HepG2 (cell line): Measurements from ENCODE around the gene CPSF4. TPM values are rescaled to one million over a fixed set of nuclear protein-coding genes. Genes with fewer than 3 reads are reported as not detected.
A peak's percentile ranks its signal among the peaks of the same experiment; 100 is the strongest.

Experiments used
- NCOR1 ChIP-seq: fragments of 200-600 bp; sonication (generic); IDR thresholded peaks from 2 replicates; pipeline ENCODE4 v1.7.0; 2017; ENCODE audit warnings: antibody characterized with exemption, low read length, borderline replicate concordance
- SALL1 ChIP-seq: sonication (generic); formaldehyde crosslinking; IDR thresholded peaks from 2 replicates; pipeline ENCODE4 v1.8.0; 2022; ENCODE audit warnings: mild to moderate bottlenecking, missing genetic modification reagents
- ZMYM4 ChIP-seq: sonication (generic); formaldehyde crosslinking; IDR thresholded peaks from 2 replicates; pipeline ENCODE4 v1.8.1; 2023; ENCODE audit warnings: mild to moderate bottlenecking, missing genetic modification reagents
- ZNF350 ChIP-seq: sonication (generic); formaldehyde crosslinking; IDR thresholded peaks from 2 replicates; pipeline ENCODE4 v1.4.0; 2020; ENCODE audit warnings: mild to moderate bottlenecking, low read depth, missing genetic modification reagents, borderline replicate concordance
- ZNF777 ChIP-seq: sonication (generic); formaldehyde crosslinking; IDR thresholded peaks from 2 replicates; pipeline ENCODE4 v1.4.0; 2020; ENCODE audit warnings: missing genetic modification reagents
- polyA plus RNA-seq, 8 experiments: library from polyadenylated mRNA; depleted of rRNA in 3 of 8; stranded (reverse) in 7 of 8; unstranded in 1 of 8; fragments of >200 nt; fragmentation: Illumina TruSeq in 4 of 8; extraction: Trizol in 4 of 8; gene quantifications; 2 replicates each; pipeline versions ENCODE4 v1.2.1 to v1.2.3, GENCODE V29; 2011 to 2016; ENCODE audit warnings: low read depth in 4 of 8, missing spikeins in 1 of 8, mixed read lengths in 1 of 8; ENCODE audit not compliant: insufficient read depth in 1 of 8
- total RNA-seq, 5 experiments: library from RNA; depleted of rRNA; stranded (reverse); fragments of >200 nt; fragmentation: Illumina TruSeq; extraction: Trizol; gene quantifications; 2 replicates each; pipeline ENCODE4 v1.2.3, GENCODE V29; 2016; ENCODE audit warnings: low read depth in 1 of 5
- TF ChIP-seq, protein P1 (sequence below), 2 experiments: sonication (generic) in 1 of 2; formaldehyde crosslinking in 1 of 2; IDR thresholded peaks; 2 replicates each; pipeline versions ENCODE4 v1.4.0 to v1.6.1; 2016 to 2020; ENCODE audit warnings: borderline replicate concordance in 1 of 2, low read depth in 1 of 2, mild to moderate bottlenecking in 1 of 2, missing genetic modification reagents in 1 of 2
- TF ChIP-seq, protein P2 (sequence below): sonication (generic); formaldehyde crosslinking; IDR thresholded peaks from 2 replicates; pipeline ENCODE4 v1.5.0; 2020; ENCODE audit warnings: mild to moderate bottlenecking, missing genetic modification reagents, borderline replicate concordance
- TF ChIP-seq, protein P3 (sequence below): sonication (generic); formaldehyde crosslinking; IDR thresholded peaks from 2 replicates; pipeline ENCODE4 v1.4.0; 2020; ENCODE audit warnings: missing genetic modification reagents
- TF ChIP-seq, protein P4 (sequence below): IDR thresholded peaks from 2 replicates; pipeline ENCODE4 v1.6.1; 2016; ENCODE audit warnings: low read depth, control low read depth

The CPSF4 gene
- total and polyA plus RNA-seq, 2 of the 13 experiments (the other 11 are each of a cell fraction or from before 2014, with no cell fraction given), result 34.1 to 49.6 TPM

DNA sequence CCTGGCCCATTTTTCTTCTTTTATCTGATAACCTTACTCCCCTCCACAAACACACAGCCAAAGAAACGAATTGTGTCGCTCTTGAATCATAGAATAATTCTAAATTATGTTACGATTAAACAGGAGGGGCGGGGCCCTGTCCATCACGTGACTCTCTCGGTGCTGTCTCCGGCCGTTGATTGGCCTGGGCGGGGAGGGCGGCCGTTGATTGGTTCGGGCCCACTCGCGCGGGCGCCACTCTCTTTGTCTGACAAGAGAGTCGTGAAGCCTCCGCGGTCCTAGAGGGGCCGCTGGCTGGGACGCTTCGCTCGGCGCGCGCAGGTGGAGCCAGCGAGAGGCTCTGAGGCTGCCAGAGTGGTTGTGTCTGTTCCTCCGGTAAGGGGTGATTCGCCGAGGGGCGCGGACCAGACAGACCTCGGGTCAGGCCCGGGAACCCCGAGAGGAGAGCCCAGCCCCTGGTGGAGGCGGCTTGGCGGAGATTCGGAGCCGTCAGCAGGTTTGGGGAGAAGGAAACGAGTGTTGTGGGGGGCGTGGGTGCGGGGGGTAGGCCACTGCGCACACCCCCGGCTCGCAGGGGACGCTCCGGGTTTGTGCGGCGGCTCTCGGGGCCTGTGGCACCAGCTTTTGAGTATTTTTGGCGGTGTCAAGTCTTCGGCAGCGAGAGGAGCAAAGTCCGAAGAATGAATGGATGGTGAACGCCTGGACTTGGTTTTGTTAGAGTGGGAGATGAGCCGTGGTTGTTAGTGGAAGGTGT lies 34.0 kb downstream of the CPSF4 start, which contains the start of gene ZNF789 (continued):
- TF ChIP-seq, protein P1, sequence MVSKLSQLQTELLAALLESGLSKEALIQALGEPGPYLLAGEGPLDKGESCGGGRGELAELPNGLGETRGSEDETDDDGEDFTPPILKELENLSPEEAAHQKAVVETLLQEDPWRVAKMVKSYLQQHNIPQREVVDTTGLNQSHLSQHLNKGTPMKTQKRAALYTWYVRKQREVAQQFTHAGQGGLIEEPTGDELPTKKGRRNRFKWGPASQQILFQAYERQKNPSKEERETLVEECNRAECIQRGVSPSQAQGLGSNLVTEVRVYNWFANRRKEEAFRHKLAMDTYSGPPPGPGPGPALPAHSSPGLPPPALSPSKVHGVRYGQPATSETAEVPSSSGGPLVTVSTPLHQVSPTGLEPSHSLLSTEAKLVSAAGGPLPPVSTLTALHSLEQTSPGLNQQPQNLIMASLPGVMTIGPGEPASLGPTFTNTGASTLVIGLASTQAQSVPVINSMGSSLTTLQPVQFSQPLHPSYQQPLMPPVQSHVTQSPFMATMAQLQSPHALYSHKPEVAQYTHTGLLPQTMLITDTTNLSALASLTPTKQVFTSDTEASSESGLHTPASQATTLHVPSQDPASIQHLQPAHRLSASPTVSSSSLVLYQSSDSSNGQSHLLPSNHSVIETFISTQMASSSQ (IDR thresholded peaks at IDR 0.05; ENCODE audit: low read depth), result no peak
- TF ChIP-seq, protein P1 (CRISPR knock-in tag; IDR thresholded peaks at IDR 0.05; ENCODE audit: borderline replicate concordance), result peak; percentile 65; the same call in 1 of the 2 replicates
- TF ChIP-seq NCOR1 (0 out of 2 replicates have a peak, but pooled peaks have one; percentile 35), SALL1 (CRISPR knock-in tag) (peak; percentile 80), ZNF777 (CRISPR knock-in tag) (no peak), ZMYM4 (CRISPR knock-in tag) (peak; percentile 81), ZNF350 (peak; percentile 73; the same call in 1 of the 2 replicates)
- TF ChIP-seq, protein P2, sequence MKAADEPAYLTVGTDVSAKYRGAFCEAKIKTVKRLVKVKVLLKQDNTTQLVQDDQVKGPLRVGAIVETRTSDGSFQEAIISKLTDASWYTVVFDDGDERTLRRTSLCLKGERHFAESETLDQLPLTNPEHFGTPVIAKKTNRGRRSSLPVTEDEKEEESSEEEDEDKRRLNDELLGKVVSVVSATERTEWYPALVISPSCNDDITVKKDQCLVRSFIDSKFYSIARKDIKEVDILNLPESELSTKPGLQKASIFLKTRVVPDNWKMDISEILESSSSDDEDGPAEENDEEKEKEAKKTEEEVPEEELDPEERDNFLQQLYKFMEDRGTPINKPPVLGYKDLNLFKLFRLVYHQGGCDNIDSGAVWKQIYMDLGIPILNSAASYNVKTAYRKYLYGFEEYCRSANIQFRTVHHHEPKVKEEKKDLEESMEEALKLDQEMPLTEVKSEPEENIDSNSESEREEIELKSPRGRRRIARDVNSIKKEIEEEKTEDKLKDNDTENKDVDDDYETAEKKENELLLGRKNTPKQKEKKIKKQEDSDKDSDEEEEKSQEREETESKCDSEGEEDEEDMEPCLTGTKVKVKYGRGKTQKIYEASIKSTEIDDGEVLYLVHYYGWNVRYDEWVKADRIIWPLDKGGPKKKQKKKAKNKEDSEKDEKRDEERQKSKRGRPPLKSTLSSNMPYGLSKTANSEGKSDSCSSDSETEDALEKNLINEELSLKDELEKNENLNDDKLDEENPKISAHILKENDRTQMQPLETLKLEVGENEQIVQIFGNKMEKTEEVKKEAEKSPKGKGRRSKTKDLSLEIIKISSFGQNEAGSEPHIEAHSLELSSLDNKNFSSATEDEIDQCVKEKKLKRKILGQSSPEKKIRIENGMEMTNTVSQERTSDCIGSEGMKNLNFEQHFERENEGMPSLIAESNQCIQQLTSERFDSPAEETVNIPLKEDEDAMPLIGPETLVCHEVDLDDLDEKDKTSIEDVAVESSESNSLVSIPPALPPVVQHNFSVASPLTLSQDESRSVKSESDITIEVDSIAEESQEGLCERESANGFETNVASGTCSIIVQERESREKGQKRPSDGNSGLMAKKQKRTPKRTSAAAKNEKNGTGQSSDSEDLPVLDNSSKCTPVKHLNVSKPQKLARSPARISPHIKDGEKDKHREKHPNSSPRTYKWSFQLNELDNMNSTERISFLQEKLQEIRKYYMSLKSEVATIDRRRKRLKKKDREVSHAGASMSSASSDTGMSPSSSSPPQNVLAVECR (CRISPR knock-in tag), result peak; percentile 93
- TF ChIP-seq, protein P3, sequence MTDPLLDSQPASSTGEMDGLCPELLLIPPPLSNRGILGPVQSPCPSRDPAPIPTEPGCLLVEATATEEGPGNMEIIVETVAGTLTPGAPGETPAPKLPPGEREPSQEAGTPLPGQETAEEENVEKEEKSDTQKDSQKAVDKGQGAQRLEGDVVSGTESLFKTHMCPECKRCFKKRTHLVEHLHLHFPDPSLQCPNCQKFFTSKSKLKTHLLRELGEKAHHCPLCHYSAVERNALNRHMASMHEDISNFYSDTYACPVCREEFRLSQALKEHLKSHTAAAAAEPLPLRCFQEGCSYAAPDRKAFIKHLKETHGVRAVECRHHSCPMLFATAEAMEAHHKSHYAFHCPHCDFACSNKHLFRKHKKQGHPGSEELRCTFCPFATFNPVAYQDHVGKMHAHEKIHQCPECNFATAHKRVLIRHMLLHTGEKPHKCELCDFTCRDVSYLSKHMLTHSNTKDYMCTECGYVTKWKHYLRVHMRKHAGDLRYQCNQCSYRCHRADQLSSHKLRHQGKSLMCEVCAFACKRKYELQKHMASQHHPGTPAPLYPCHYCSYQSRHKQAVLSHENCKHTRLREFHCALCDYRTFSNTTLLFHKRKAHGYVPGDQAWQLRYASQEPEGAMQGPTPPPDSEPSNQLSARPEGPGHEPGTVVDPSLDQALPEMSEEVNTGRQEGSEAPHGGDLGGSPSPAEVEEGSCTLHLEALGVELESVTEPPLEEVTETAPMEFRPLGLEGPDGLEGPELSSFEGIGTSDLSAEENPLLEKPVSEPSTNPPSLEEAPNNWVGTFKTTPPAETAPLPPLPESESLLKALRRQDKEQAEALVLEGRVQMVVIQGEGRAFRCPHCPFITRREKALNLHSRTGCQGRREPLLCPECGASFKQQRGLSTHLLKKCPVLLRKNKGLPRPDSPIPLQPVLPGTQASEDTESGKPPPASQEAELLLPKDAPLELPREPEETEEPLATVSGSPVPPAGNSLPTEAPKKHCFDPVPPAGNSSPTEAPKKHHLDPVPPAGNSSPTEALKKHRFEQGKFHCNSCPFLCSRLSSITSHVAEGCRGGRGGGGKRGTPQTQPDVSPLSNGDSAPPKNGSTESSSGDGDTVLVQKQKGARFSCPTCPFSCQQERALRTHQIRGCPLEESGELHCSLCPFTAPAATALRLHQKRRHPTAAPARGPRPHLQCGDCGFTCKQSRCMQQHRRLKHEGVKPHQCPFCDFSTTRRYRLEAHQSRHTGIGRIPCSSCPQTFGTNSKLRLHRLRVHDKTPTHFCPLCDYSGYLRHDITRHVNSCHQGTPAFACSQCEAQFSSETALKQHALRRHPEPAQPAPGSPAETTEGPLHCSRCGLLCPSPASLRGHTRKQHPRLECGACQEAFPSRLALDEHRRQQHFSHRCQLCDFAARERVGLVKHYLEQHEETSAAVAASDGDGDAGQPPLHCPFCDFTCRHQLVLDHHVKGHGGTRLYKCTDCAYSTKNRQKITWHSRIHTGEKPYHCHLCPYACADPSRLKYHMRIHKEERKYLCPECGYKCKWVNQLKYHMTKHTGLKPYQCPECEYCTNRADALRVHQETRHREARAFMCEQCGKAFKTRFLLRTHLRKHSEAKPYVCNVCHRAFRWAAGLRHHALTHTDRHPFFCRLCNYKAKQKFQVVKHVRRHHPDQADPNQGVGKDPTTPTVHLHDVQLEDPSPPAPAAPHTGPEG (CRISPR knock-in tag), result peak; percentile 35; the same call in 1 of the 2 replicates
- TF ChIP-seq, protein P4, sequence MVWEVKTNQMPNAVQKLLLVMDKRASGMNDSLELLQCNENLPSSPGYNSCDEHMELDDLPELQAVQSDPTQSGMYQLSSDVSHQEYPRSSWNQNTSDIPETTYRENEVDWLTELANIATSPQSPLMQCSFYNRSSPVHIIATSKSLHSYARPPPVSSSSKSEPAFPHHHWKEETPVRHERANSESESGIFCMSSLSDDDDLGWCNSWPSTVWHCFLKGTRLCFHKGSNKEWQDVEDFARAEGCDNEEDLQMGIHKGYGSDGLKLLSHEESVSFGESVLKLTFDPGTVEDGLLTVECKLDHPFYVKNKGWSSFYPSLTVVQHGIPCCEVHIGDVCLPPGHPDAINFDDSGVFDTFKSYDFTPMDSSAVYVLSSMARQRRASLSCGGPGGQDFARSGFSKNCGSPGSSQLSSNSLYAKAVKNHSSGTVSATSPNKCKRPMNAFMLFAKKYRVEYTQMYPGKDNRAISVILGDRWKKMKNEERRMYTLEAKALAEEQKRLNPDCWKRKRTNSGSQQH (CRISPR knock-in tag), result peak; percentile 85
